Right hindlimb (tissue), 1 donor: ENCODE measurements around the gene PSMB3.
"Not testable (repeated sequence)": the region's sequence is repeated elsewhere in the genome, so short reads cannot be mapped to it uniquely, and the experiment has no call there.

ENCODE experiments used
- DNase-seq: peaks from one replicate; pipeline ENCODE4 v3.0.0-alpha.2; 2018

The PSMB3 gene

GRCh38 chr17:38749223-38750043 is 3.1 kb upstream of the PSMB3 start:
- peak; percentile 93 for DNase-seq

- no peak for DNase-seq
These were observed 2.6 kb upstream of the PSMB3 start for GRCh38 chr17:38750044-38750311.

- DNase-seq, result peak; percentile 32
These were observed 2.0 kb upstream of the PSMB3 start for GRCh38 chr17:38750312-38751121.

- DNase-seq, result no peak
These were observed 1.3 kb upstream of the PSMB3 start for GRCh38 chr17:38751144-38751807.

GRCh38 chr17:38751808-38752307 is 683 bp upstream of the PSMB3 start:
- DNase-seq, result peak; percentile 90

GRCh38 chr17:38753071-38753506 is 548 bp downstream of the PSMB3 start:
- DNase-seq, result no peak

GRCh38 chr17:38761612-38762011 is 9.1 kb downstream of the PSMB3 start:
- no peak for DNase-seq

- DNase-seq, result no peak
These were observed 9.7 kb downstream of the PSMB3 start for GRCh38 chr17:38762231-38762630.

GRCh38 chr17:38766341-38766740 is 13.8 kb downstream of the PSMB3 start:
- DNase-seq, result no peak

- DNase-seq, result no peak
These were observed 15.9 kb downstream of the PSMB3 start for GRCh38 chr17:38768417-38768816.

GRCh38 chr17:38773258-38773657 is 20.7 kb downstream of the PSMB3 start:
- no peak for DNase-seq

GRCh38 chr17:38777641-38778250 is 25.2 kb downstream of the PSMB3 start:
- no peak for DNase-seq

- DNase-seq, result no peak
These were observed 27.6 kb downstream of the PSMB3 start for GRCh38 chr17:38779965-38780752.

- DNase-seq, result no peak
These were observed 30.7 kb downstream of the PSMB3 start for GRCh38 chr17:38783227-38783626.

- no peak for DNase-seq
These were observed 33.8 kb downstream of the PSMB3 start for GRCh38 chr17:38786372-38786771.

- not testable (repeated sequence) for DNase-seq
These were observed 35.5 kb downstream of the PSMB3 start for GRCh38 chr17:38787999-38788398.

- DNase-seq, result no peak
These were observed 36.6 kb downstream of the PSMB3 start for GRCh38 chr17:38789185-38789584.

GRCh38 chr17:38790148-38790707 is 37.7 kb downstream of the PSMB3 start:
- DNase-seq, result not testable (repeated sequence)

- no peak for DNase-seq
These were observed 38.6 kb downstream of the PSMB3 start for GRCh38 chr17:38791162-38791561.

GRCh38 chr17:38794221-38794620 is 41.7 kb downstream of the PSMB3 start:
- no peak for DNase-seq

GRCh38 chr17:38796451-38797157 is 44.1 kb downstream of the PSMB3 start:
- no peak for DNase-seq
